ENCODE data around the gene EMILIN1.

- no peak for TF ChIP-seq CTCF (IDR thresholded peaks at IDR 0.05; ENCODE audit: control extremely low read depth in 1 of 3, insufficient read depth in 1 of 3, low read depth in 1 of 3, low read length in 3 of 3)
- no peak for TF ChIP-seq POLR2A (IDR thresholded peaks at IDR 0.05; ENCODE audit: control extremely low read depth in 1 of 2, low read depth in 2 of 2, low read length in 2 of 2)
- no peak for TF ChIP-seq EP300 (IDR thresholded peaks at IDR 0.05; ENCODE audit: borderline replicate concordance in 1 of 2, low read depth in 2 of 2, low read length in 2 of 2)
- TF ChIP-seq ATF3 (IDR thresholded peaks at IDR 0.05; ENCODE audit: insufficient read depth, low read depth, low read length), result no peak
- no peak for TF ChIP-seq BCL11A (IDR thresholded peaks at IDR 0.05; ENCODE audit: low read depth in 2 of 2, low read length in 2 of 2)
- TF ChIP-seq TAF7 (optimal IDR thresholded peaks at IDR 0.05; ENCODE audit: borderline replicate concordance, low read depth, low read length), result no peak
- no peak for TF ChIP-seq GTF2F1 (IDR thresholded peaks at IDR 0.05; ENCODE audit: borderline replicate concordance, low read depth, low read length)
- TF ChIP-seq CBX5 (IDR thresholded peaks at IDR 0.05; ENCODE audit: low read depth, low read length), result no peak
- TF ChIP-seq GABPA (IDR thresholded peaks at IDR 0.05; ENCODE audit: borderline replicate concordance, insufficient read depth, low read length), result no peak
- no peak for TF ChIP-seq SP4 (IDR thresholded peaks at IDR 0.05; ENCODE audit: low read length)
- TF ChIP-seq SP1 (IDR thresholded peaks at IDR 0.05; ENCODE audit: low read depth, low read length), result no peak
These were observed 5.5 kb upstream of the EMILIN1 start for GRCh38 chr2:27072920-27073319.

All from H1 (cell line).